Caki2 (cell line): ENCODE data around the gene MCF2. TPM values are rescaled to one million over a fixed set of nuclear protein-coding genes. Genes with fewer than 3 reads are reported as not detected.

Experiments
- total RNA-seq: library from RNA; depleted of rRNA; stranded (reverse); fragments of >200 nt; shearing (Covaris generic); gene quantifications from 2 replicates; pipeline ENCODE4 v1.2.3, GENCODE V29; 2014; ENCODE audit warnings: low replicate concordance; rRNA removed

MCF2 gene
- total RNA-seq, 1 experiment from 2014 or later, result 0.54 TPM

Other genes starting within 250 kb of the MCF2 start
- gene F9, start 177.4 kb downstream of the MCF2 start, total RNA-seq, result not detected in 2 replicates
- gene ATP11C, start 224.9 kb upstream of the MCF2 start, total RNA-seq, result 15.1 and 19.0 TPM in 2 replicates